Activated T-helper 1 cell treated with anti-CD3 and anti-CD28 coated beads, Interleukin-12 subunit alpha, Interleukin-12 subunit beta, Interleukin-2, Interleukin-4 antibody, amounts not matched to agents 30 ng/mL and 10 ng/mL and 1 ng/mL, durations not matched to agents 14 hours and 24 hours and 36 hours (primary cell): ENCODE results near the gene TMPRSS9. TPM values are rescaled to one million over a fixed set of nuclear protein-coding genes. Genes with fewer than 3 reads are reported as not detected.

Source experiments
- DNase-seq: peaks from one replicate; pipeline ENCODE4 v3.0.0; 2021; ENCODE audit warnings: low spot score
- H3K27ac Mint-ChIP-seq: one replicate; pipeline ENCODE4 v1.8.0; 2021; ENCODE audit warnings: mild to moderate bottlenecking, mixed read lengths
- H3K27me3 Mint-ChIP-seq: one replicate; pipeline ENCODE4 v1.8.0; 2022; ENCODE audit warnings: mild to moderate bottlenecking, moderate library complexity, mixed read lengths; ENCODE audit not compliant: insufficient read depth
- H3K36me3 Mint-ChIP-seq: one replicate; pipeline ENCODE4 v1.8.0; 2021; ENCODE audit warnings: low read depth, mixed read lengths
- H3K4me1 Mint-ChIP-seq: one replicate; pipeline ENCODE4 v1.8.0; 2021; ENCODE audit warnings: low read depth, mixed read lengths
- H3K4me3 Mint-ChIP-seq: one replicate; pipeline ENCODE4 v1.8.0; 2021; ENCODE audit warnings: mild to moderate bottlenecking, moderate library complexity, mixed read lengths
- H3K9me3 Mint-ChIP-seq: one replicate; pipeline ENCODE4 v1.8.0; 2021; ENCODE audit warnings: mixed read lengths
- intact Hi-C: fragments of 100-400 bp; cut with micrococcal nuclease; formaldehyde crosslinking; loops from one replicate; pipeline ENCODE4 v1.15.1; 2024
- total RNA-seq: library from RNA; stranded (reverse); gene quantifications from 2 replicates; pipeline ENCODE4 v1.2.3, GENCODE V29; 2022

Gene TMPRSS9
- total RNA-seq, 1 donor from 2014 or later, result not detected

DNA sequence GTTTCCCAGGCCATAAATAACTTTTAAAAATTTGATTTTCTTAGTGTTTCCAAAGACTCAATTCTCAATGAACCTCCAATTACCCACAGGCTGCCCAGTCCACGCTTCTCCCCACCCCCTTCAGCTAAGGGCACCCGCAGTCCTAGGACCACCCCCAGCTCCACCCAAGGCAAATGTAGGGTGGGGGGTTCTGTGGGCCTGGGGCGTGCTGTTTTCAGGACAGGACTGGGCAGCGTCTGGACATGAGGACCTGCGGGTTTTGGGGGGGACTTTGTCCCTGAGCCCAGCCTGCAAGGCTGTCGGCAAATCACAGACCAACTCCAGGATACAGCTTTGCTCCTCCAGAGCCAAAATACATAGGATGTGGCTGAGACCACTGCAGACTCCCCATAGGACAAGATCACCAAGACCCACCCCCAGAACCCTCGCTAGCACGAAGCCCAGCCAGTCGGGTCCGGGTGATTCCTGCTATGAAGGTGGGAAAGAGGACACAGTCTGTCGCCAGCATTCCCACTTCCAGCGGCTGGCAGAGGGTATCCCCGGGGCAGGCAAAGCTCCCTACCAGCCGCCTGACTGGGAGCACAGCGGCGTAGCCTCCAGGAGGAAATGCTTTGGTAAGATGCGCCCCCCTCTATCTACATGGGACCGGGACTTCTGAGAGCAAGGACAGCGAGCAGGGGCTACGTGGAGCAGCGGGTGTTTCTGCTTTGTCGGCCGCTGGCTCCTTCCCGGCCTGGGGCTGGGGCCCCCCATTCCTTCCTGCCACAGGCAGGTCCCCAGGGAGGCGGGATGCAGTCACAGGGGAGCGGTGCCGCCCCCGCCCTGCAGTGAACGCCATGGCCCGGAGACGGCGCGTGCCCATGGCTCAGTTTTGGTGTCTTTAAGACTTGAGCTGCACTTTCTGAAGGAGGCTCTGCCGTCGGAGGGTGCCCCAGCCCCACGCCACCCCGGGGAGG is 69.0 kb downstream of the TMPRSS9 start:
- Mint-ChIP-seq H3K27me3 (peaks cover 2% of the 10 kb centered on the region), H3K4me3 (no peak overlapping the region), H3K36me3 (peaks cover 13% of the 10 kb centered on the region), H3K4me1 (peaks cover 11% of the 10 kb centered on the region), H3K27ac (peak overlapping the region; percentile 36), H3K9me3 (no peaks in the 10 kb centered on the region)
- no peak for DNase-seq
- intact Hi-C loops, result loop anchor here (2.0 to 10.0 kb wide), 3 partner anchors 486 to 1196 kb away; partner anchors contain the start of gene CACTIN

- Mint-ChIP-seq H3K27ac (no peak overlapping the region), H3K36me3 (peaks cover 13% of the 10 kb centered on the region), H3K4me3 (no peak overlapping the region), H3K4me1 (peaks cover 11% of the 10 kb centered on the region), H3K9me3 (no peaks in the 10 kb centered on the region), H3K27me3 (peaks cover 2% of the 10 kb centered on the region)
- no peak for DNase-seq
- intact Hi-C loops, result loop anchor here (2.0 to 10.0 kb wide), 3 partner anchors 487 to 1195 kb away; partner anchors contain the start of gene CACTIN
Measured at GRCh38 chr19:2429917-2430535, 70.0 kb downstream of the TMPRSS9 start.

DNA sequence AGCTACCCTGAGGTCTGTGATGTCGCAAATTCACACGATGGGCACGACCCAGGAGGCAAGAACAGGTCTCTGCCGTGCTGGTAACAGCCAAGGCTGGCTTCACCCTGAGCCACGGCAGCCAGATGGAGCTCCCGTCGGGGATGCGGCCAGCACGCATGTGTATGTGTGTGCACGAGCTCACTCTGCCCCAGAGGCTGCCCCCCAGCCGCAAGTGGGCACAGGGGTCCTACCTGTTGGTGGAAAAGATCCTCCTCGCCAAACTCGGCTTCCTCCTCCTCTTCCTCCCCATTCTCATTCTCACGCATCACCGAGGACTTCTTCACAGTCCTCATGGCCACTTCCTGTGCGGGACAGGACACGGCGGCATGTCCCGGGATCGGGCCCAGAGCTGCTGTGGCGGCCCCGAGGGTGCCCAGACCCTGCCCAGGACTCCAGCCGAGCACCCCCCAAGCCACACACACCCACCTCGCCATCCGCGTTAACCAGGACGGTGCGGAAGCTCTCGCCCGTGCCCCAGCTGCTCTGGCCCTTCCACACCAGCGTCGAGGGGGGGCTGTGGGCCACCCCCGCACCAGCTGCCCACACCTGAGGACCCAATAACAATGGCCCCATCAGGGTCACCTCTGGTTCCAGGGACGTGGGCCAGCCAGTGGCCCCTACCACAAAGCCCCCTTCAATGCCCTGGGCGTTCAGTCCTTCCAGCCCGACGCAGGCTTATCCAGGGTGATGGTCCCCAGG is 71.4 kb downstream of the TMPRSS9 start:
- DNase-seq, result no peak
- Mint-ChIP-seq H3K27me3 (peaks cover 2% of the 10 kb centered on the region), H3K36me3 (peaks cover 18% of the 10 kb centered on the region), H3K4me3 (no peak overlapping the region), H3K27ac (no peak overlapping the region), H3K4me1 (peaks cover 8% of the 10 kb centered on the region), H3K9me3 (no peaks in the 10 kb centered on the region)
- intact Hi-C loops, result no loop called here

DNA sequence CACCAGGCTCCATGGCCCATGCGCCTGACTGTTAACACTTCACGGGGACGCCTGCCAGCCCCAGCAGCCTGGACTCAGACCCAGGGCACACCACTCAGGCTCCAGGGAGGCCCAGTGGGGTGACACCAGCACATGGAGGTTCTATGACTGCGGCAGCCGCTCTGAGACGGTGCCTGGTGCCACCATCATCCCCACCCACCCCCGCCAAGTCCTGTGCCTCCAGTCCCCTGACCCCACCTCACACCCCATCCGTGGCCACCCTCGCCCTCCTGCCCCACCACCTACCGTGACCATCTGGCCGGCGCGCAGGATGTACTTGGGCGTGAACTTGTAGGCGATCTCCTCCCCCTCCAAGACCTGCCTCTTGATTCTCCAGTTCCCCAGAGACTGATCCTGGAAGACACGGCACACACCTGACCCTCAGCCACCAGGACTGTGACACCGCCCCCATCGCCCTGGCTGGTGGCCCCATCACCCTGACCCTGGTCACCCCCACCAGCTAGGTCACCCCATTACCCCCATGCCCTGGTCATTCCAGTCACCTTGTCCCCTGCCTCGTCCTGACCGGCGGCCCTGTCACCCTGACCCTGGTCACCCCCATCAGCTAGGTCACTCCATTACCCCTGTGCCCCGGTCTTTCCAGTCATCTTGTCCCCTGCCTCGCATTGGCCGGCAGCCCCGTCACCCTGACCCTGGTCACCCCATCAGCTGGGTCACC is 72.2 kb downstream of the TMPRSS9 start:
- no peak for DNase-seq
- Mint-ChIP-seq H3K27me3 (peaks cover 2% of the 10 kb centered on the region), H3K36me3 (peaks cover 17% of the 10 kb centered on the region), H3K27ac (no peak overlapping the region), H3K4me3 (no peak overlapping the region), H3K9me3 (no peaks in the 10 kb centered on the region), H3K4me1 (peaks cover 6% of the 10 kb centered on the region)
- intact Hi-C loops, result no loop called here

DNA sequence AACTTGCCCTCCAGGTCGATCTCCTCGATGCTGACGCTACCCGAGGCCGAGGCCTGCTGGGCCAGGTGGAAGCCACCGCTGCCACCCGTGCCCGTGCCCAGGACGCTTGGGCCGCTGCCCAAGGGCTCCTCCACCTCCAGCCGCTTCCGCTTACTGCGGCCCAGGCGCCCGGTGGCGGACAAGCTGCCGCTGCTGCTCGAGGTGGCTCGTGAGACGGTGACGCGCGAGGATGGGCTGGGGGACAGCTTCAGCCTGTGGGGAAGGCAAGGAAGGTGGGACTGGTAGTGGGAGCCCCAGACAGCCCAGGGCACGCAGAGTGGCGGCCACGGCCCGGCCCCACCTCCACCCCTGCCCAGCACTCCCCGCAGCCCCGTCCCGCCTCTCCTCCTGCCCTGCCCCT is 73.8 kb downstream of the TMPRSS9 start:
- Mint-ChIP-seq H3K4me1 (no peaks in the 10 kb centered on the region), H3K36me3 (peaks cover 17% of the 10 kb centered on the region), H3K27me3 (no peaks in the 10 kb centered on the region), H3K4me3 (no peak overlapping the region), H3K27ac (no peak overlapping the region), H3K9me3 (no peaks in the 10 kb centered on the region)
- DNase-seq, result no peak
- intact Hi-C loops, result no loop called here

- H3K27me3 Mint-ChIP-seq, result no peaks in the 10 kb centered on the region
- DNase-seq, result no peak
- peaks cover 14% of the 10 kb centered on the region for H3K36me3 Mint-ChIP-seq
- no peaks in the 10 kb centered on the region for H3K9me3 Mint-ChIP-seq
- no peak overlapping the region for H3K27ac Mint-ChIP-seq
- no peaks in the 10 kb centered on the region for H3K4me1 Mint-ChIP-seq
- intact Hi-C loops, result no loop called here
- no peak overlapping the region for H3K4me3 Mint-ChIP-seq
Measured at GRCh38 chr19:2434267-2434666, 74.2 kb downstream of the TMPRSS9 start.

DNA sequence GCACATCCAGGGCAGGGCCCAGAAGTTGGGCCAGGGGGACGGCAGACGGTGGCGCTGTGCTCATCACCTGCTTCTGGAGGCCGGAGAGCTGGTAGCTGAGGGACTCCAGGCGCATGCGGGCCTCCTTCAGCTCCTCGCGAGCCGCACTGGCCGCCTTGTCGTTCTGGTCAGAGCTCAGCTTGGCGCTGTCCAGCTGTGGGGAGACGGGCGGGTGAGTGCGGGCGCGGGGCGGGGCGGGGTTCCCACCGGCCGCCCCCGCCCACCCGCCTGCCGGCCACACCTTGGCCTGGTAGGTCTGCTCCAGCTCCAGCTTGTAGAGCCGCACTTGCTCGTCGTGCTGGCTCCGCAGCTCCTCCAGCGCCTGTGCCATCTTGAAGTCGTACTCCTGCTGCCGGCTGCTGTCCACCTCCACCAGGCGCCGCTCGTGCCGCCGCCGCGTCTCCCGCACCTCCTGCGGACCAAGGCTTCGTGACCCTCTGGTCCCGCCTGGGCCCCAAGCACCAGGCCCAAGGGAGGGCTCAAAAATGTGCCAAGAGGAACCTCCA is 74.7 kb downstream of the TMPRSS9 start:
- H3K4me1 Mint-ChIP-seq, result no peaks in the 10 kb centered on the region
- intact Hi-C loops, result no loop called here

GRCh38 chr19:2436384-2436783 is 76.3 kb downstream of the TMPRSS9 start:
- Mint-ChIP-seq H3K9me3 (no peaks in the 10 kb centered on the region), H3K27ac (no peak overlapping the region), H3K4me1 (no peaks in the 10 kb centered on the region), H3K27me3 (no peaks in the 10 kb centered on the region), H3K36me3 (peaks cover 14% of the 10 kb centered on the region), H3K4me3 (no peak overlapping the region)
- intact Hi-C loops, result no loop called here
- DNase-seq, result no peak

More for the DNA sequence above, 74.7 kb downstream of the TMPRSS9 start:
- no peak for DNase-seq
- peaks cover 12% of the 10 kb centered on the region for H3K36me3 Mint-ChIP-seq
- H3K27ac Mint-ChIP-seq, result no peak overlapping the region
- H3K4me3 Mint-ChIP-seq, result no peak overlapping the region
- no peaks in the 10 kb centered on the region for H3K27me3 Mint-ChIP-seq
- H3K9me3 Mint-ChIP-seq, result no peaks in the 10 kb centered on the region

DNA sequence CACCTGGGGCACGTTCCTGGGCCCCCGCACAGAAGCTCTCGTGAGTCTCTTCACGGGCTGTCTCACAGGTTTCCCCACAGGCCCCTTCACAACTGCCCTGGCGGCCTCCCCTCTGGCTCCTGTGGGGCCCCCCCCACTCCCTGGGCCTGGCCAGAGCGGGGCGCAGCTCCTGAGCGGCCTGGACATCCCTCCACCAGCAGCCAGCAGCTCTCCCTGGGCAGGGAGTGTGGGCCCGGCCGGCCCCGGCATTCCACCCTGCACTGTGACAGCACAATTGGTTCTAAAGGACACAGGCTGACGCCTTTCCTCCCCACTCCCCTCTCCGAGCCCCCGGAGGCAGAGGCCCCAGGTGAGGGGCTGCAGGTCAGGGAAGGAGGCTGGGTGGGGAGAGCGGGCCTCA is 76.9 kb downstream of the TMPRSS9 start:
- DNase-seq, result no peak
- no peaks in the 10 kb centered on the region for H3K27me3 Mint-ChIP-seq
- peaks cover 14% of the 10 kb centered on the region for H3K36me3 Mint-ChIP-seq
- no peak overlapping the region for H3K27ac Mint-ChIP-seq
- no peaks in the 10 kb centered on the region for H3K9me3 Mint-ChIP-seq
- H3K4me1 Mint-ChIP-seq, result no peaks in the 10 kb centered on the region
- intact Hi-C loops, result no loop called here
- H3K4me3 Mint-ChIP-seq, result no peak overlapping the region

DNA sequence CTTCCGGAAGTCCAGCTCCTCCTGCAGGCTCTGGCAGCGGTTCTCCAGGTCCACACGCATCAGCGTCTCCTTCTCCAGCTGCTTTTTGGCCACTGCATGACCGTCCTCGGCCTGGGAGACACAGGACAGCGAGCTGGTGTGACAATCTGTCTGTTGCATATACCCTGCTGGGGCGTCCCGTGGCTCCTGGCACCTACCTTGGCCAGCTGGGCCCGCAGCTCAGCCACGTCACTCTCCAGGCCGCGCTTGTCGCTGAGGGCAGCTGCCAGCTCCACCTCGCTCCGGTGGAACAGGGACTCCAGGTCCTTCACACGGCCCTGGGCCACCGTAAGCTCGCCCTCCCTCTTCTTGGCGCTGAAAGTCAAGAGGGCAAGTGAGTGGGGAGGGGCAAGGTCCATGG is 78.1 kb downstream of the TMPRSS9 start:
- Mint-ChIP-seq H3K9me3 (no peaks in the 10 kb centered on the region), H3K36me3 (peaks cover 14% of the 10 kb centered on the region), H3K4me1 (no peaks in the 10 kb centered on the region), H3K27ac (no peak overlapping the region), H3K27me3 (no peaks in the 10 kb centered on the region), H3K4me3 (no peak overlapping the region)
- no peak for DNase-seq
- intact Hi-C loops, result no loop called here

GRCh38 chr19:2440515-2440914 is 80.5 kb downstream of the TMPRSS9 start:
- Mint-ChIP-seq H3K36me3 (peaks cover 16% of the 10 kb centered on the region), H3K4me1 (no peaks in the 10 kb centered on the region), H3K9me3 (no peaks in the 10 kb centered on the region), H3K27me3 (no peaks in the 10 kb centered on the region), H3K27ac (no peak overlapping the region), H3K4me3 (no peak overlapping the region)
- intact Hi-C loops, result no loop called here
- no peak for DNase-seq

GRCh38 chr19:2441096-2441752 is 81.2 kb downstream of the TMPRSS9 start:
- Mint-ChIP-seq H3K36me3 (peaks cover 15% of the 10 kb centered on the region), H3K4me1 (peaks cover under 1% of the 10 kb centered on the region), H3K9me3 (no peaks in the 10 kb centered on the region), H3K4me3 (no peak overlapping the region), H3K27ac (no peak overlapping the region), H3K27me3 (no peaks in the 10 kb centered on the region)
- no peak for DNase-seq
- intact Hi-C loops, result no loop called here
